ENCODE measurements around the gene CHDH. TPM values are rescaled to one million over a fixed set of nuclear protein-coding genes. Genes with fewer than 3 reads are reported as not detected.

CHDH gene, protein sequence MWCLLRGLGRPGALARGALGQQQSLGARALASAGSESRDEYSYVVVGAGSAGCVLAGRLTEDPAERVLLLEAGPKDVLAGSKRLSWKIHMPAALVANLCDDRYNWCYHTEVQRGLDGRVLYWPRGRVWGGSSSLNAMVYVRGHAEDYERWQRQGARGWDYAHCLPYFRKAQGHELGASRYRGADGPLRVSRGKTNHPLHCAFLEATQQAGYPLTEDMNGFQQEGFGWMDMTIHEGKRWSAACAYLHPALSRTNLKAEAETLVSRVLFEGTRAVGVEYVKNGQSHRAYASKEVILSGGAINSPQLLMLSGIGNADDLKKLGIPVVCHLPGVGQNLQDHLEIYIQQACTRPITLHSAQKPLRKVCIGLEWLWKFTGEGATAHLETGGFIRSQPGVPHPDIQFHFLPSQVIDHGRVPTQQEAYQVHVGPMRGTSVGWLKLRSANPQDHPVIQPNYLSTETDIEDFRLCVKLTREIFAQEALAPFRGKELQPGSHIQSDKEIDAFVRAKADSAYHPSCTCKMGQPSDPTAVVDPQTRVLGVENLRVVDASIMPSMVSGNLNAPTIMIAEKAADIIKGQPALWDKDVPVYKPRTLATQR
- total RNA-seq, result 0.46 to 0.67 TPM (median 0.60 TPM) in 3 replicates
- long read RNA-seq, full-length matches to known transcripts, result 2 of 2 reads
- long read RNA-seq, partial matches to known transcripts, result 0 of 2 reads
- long read RNA-seq, other reads (novel, unspliced or antisense), result 0 of 2 reads

DNA sequence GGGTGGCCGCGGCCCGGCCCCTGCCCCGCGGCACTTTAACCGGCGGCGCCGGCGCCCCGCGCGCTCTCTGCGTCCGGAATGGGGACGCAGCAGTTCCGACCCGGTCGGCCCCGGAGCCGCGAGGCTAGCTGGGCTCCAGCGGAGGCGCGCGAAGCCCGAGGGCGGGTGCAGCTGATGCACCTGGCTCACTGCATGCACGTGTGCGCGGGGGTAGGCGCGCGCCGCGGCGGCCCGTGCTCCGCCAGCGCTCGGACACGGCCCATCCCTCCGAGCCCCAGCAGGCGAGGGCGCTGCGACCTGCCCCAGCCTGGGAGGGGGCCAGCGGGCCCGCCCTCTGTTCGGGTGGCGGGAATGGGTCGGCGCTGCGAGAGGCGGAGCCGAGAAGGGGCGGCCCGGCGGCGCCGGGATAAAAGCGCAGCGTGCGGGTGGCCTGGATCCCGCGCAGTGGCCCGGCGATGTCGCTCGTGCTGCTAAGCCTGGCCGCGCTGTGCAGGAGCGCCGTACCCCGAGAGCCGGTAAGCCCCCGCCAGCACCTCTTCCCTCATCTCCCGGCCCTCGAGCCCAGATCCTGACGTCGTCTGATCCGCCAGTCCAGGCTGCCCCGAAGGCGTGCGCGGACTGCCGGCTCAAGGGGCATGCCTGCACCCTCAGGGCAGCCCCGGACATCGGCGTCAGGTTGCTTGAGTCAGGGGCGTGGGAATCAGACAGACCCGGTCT, at the start of gene CHDH, which contains the start of gene IL17RB:
CHDH (minus strand) TSS at position 286 of the 717 bp plus-strand sequence. CDS start 22,411 bp downstream, outside the sequence.
IL17RB (plus strand) TSS at position 435 of the 717 bp plus-strand sequence; CDS start at position 456, 21 bp downstream.
- no peak for DNase-seq (ENCODE audit: low spot score)
- peaks cover 5% of the 10 kb centered on the region for H3K27me3 Mint-ChIP-seq (ENCODE audit: low read depth)
- H3K27ac Mint-ChIP-seq (ENCODE audit: unreplicated experiment), result no peak within 1 kb of the TSS
- TF ChIP-seq, protein P1, sequence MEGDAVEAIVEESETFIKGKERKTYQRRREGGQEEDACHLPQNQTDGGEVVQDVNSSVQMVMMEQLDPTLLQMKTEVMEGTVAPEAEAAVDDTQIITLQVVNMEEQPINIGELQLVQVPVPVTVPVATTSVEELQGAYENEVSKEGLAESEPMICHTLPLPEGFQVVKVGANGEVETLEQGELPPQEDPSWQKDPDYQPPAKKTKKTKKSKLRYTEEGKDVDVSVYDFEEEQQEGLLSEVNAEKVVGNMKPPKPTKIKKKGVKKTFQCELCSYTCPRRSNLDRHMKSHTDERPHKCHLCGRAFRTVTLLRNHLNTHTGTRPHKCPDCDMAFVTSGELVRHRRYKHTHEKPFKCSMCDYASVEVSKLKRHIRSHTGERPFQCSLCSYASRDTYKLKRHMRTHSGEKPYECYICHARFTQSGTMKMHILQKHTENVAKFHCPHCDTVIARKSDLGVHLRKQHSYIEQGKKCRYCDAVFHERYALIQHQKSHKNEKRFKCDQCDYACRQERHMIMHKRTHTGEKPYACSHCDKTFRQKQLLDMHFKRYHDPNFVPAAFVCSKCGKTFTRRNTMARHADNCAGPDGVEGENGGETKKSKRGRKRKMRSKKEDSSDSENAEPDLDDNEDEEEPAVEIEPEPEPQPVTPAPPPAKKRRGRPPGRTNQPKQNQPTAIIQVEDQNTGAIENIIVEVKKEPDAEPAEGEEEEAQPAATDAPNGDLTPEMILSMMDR (IDR thresholded peaks at IDR 0.05), result no peak
- peak within 1 kb of the TSS; percentile 73 for H3K4me3 Mint-ChIP-seq (ENCODE audit: unreplicated experiment)
- no peaks in the 10 kb centered on the region for H3K36me3 Mint-ChIP-seq (ENCODE audit: low read depth)
- H3K9me3 Mint-ChIP-seq (ENCODE audit: low read depth), result no peaks in the 10 kb centered on the region
- peaks cover 10% of the 10 kb centered on the region for H3K4me1 Mint-ChIP-seq (ENCODE audit: low read depth)

DNA sequence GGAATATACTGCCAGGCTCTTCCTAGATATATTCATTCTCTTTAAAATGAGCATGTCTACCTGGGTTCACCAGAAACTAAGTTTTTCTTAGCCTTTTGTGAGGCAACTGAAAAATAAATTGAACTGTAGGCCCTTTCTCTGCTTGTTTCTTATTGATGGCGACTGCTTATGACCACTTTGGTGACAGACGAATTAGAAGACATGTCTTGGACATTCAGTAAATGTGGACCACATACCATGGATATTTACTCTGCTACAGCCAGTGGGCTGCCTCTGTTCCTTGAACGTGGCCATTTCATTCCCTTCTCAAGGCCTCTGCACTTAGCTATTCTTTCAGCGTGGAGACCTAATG, 46.0 kb upstream of the CHDH start:
- peaks cover 33% of the 10 kb centered on the region for H3K4me1 Mint-ChIP-seq (ENCODE audit: low read depth)
- TF ChIP-seq, protein P1 (IDR thresholded peaks at IDR 0.05), result no peak
- DNase-seq (ENCODE audit: low spot score), result no peak
- H3K9me3 Mint-ChIP-seq (ENCODE audit: low read depth), result peaks cover 10% of the 10 kb centered on the region
- H3K4me3 Mint-ChIP-seq (ENCODE audit: unreplicated experiment), result peak overlapping the region; percentile 97
- H3K27ac Mint-ChIP-seq (ENCODE audit: unreplicated experiment), result peak overlapping the region; percentile 100
- peaks cover 29% of the 10 kb centered on the region for H3K27me3 Mint-ChIP-seq (ENCODE audit: low read depth)
- peaks cover 8% of the 10 kb centered on the region for H3K36me3 Mint-ChIP-seq (ENCODE audit: low read depth)

DNA sequence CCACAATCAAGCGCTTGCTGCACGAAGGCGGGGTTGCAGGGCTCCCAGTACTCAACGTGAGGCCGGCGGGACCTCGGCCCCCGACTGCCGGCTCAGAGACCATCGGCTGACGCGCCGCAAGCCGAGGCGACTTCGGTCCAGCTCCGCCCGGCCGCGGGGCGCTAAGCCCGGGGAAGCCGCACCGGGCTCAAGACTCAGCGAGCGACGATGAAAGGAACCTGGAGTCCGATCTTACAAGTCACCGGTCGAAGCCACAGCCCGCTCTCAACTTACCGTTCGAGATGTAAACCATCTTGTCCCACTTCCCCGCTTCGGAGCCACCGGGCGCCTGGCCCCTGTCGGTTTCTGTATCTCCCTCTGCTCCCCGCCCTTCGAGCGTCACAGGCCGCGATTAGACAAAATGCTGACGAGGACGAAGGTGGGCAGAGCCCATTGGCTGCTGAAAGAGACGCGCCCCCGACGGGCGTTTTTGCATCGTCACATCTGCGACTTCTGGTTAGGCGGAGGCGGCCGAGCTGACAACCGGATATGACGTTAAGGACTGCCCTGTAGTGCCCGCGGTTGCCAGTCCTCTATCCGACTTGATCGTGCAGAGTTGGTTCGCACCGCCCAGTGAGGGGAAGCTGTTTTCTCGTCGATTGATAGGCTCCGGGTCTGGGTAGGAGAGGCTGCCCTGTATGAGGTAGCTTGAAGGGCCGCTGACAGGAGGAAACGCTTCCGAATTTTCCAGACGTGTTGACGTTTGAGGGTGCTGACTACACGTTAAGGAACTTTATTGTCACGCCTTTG, 45.5 kb upstream of the CHDH start, which contains the start of gene SELENOK:
SELENOK (minus strand) TSS at position 363 of the 789 bp plus-strand sequence.
- Mint-ChIP-seq H3K4me3 (ENCODE audit: unreplicated experiment) (peak within 1 kb of the TSS; percentile 97), H3K4me1 (ENCODE audit: low read depth) (peaks cover 33% of the 10 kb centered on the region), H3K27me3 (ENCODE audit: low read depth) (peaks cover 26% of the 10 kb centered on the region), H3K9me3 (ENCODE audit: low read depth) (peaks cover 10% of the 10 kb centered on the region), H3K27ac (ENCODE audit: unreplicated experiment) (peak within 1 kb of the TSS; percentile 100), H3K36me3 (ENCODE audit: low read depth) (peaks cover 8% of the 10 kb centered on the region)
- TF ChIP-seq, protein P1 (IDR thresholded peaks at IDR 0.05), result peak; percentile 23
- DNase-seq (ENCODE audit: low spot score), result peak; percentile 99

DNA sequence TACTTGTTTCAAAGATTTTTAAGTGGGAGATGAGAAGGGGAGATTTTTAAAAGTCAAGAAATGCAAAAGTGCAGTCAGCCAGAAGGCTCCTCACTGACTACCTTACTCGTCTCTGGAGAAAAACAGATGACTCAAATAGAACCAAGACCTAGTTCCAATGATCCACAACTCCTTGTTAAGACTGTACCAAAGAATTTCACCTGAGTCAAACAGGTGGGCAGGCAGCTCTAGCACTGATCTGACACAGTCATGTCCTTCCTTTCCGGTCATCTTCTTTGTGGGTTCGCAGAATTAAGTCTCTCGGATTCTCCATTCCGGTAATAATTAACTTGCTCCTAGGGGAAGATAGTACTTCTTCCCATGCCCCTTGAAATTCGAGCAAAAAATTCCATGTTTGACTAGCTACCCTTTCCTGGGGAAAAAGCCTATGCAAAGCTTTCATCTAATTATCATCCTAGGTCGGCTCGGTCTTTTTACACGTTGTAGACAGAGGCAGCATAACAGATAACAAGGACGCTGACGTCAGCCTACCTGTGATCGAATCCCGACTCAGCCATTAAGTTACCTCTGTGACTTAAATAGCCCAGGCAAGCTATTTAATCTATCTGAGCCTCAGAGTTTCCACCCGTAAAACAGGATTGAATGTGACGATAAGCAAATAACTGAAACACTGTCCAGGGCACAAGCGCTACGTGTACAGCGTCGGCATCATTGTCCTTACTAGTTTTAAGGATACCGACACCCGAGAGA, 44.7 kb upstream of the CHDH start:
- Mint-ChIP-seq H3K4me3 (ENCODE audit: unreplicated experiment) (peak overlapping the region; percentile 97), H3K9me3 (ENCODE audit: low read depth) (peaks cover 10% of the 10 kb centered on the region), H3K27ac (ENCODE audit: unreplicated experiment) (peak overlapping the region; percentile 100), H3K27me3 (ENCODE audit: low read depth) (peaks cover 23% of the 10 kb centered on the region), H3K36me3 (ENCODE audit: low read depth) (peaks cover 8% of the 10 kb centered on the region), H3K4me1 (ENCODE audit: low read depth) (peaks cover 33% of the 10 kb centered on the region)
- TF ChIP-seq, protein P1 (IDR thresholded peaks at IDR 0.05), result no peak
- DNase-seq (ENCODE audit: low spot score), result no peak
